Right renal cortex interstitium (tissue), 3 donors: ENCODE results near the gene MESP1. TPM values are rescaled to one million over a fixed set of nuclear protein-coding genes. Genes with fewer than 3 reads are reported as not detected.

Experiments used
- DNase-seq, 3 donors: peaks; one replicate each; pipeline ENCODE4 v3.0.0-alpha.2; 2013; ENCODE audit warnings: low read depth in 3 of 3, low spot score in 2 of 3
- polyA plus RNA-seq, 3 donors: library from polyadenylated mRNA; unstranded; fragments of 120-200 nt; gene quantifications; one replicate each; pipeline ENCODE4 v1.2.1, GENCODE V29; 2013; ENCODE audit not compliant: insufficient read length in 3 of 3

The MESP1 gene
- polyA plus RNA-seq, 3 donors: 0.43 to 1.5 (median 0.85) TPM

- no peak for DNase-seq
Observed at GRCh38 chr15:89760303-89761008, 9.4 kb upstream of the MESP1 start.

- no peak for DNase-seq
Observed at GRCh38 chr15:89759835-89760234, 8.8 kb upstream of the MESP1 start.

- DNase-seq: no peak
Observed at GRCh38 chr15:89758981-89759380, 7.9 kb upstream of the MESP1 start.

DNA sequence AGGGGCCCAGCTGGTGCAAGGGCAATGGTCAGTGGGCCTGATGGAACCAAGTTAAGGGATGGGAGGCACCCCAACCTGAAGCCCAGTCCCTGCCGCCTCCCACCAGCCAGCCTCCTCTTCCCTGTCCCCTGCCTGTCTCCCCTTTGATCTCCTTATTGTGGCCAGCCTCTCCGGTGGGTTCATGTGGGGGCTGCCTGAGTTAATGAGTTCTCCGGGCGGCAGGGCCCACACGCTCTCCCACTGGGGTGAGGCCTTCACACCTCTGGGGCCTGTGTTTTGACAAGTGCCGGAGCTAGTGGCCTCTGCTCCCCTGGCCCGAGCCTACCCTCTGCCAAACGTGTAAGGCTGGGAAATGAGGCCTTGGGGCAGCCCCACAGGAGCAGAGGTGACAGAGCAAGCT, 7.2 kb upstream of the MESP1 start:
- DNase-seq: no peak

GRCh38 chr15:89756897-89757296, 5.8 kb upstream of the MESP1 start:
- DNase-seq: no peak

- DNase-seq: no peak
Observed at GRCh38 chr15:89755701-89756100, 4.7 kb upstream of the MESP1 start.

- no peak for DNase-seq
Observed at GRCh38 chr15:89754361-89755154, 3.5 kb upstream of the MESP1 start.

- DNase-seq: no peak
Observed at GRCh38 chr15:89753855-89754254, 2.8 kb upstream of the MESP1 start.

- DNase-seq: no peak
Observed at GRCh38 chr15:89751748-89752147, 699 bp upstream of the MESP1 start.

- no peak for DNase-seq
Observed at GRCh38 chr15:89749951-89750559, 994 bp downstream of the MESP1 start.

DNA sequence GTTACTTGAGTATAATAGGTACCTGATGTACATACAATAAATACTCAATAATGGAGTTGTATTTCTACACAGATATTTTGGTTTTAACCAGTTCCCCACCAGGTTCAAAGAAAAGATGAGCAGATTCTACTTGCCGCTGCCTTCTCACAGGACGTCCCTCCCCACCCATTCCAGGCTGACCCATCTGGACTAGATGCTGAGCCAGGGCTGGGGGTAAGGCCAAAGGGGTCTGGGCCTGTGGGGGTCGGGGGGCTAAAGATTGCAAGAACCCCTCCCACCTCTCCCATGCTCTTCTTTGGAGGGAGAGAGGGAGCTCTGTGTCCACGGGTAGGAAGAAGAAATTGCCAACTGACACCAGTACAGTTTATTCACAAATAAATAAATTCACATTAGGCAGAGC, 1.5 kb downstream of the MESP1 start:
- DNase-seq: no peak

GRCh38 chr15:89749054-89749453, 2.0 kb downstream of the MESP1 start:
- no peak for DNase-seq

DNA sequence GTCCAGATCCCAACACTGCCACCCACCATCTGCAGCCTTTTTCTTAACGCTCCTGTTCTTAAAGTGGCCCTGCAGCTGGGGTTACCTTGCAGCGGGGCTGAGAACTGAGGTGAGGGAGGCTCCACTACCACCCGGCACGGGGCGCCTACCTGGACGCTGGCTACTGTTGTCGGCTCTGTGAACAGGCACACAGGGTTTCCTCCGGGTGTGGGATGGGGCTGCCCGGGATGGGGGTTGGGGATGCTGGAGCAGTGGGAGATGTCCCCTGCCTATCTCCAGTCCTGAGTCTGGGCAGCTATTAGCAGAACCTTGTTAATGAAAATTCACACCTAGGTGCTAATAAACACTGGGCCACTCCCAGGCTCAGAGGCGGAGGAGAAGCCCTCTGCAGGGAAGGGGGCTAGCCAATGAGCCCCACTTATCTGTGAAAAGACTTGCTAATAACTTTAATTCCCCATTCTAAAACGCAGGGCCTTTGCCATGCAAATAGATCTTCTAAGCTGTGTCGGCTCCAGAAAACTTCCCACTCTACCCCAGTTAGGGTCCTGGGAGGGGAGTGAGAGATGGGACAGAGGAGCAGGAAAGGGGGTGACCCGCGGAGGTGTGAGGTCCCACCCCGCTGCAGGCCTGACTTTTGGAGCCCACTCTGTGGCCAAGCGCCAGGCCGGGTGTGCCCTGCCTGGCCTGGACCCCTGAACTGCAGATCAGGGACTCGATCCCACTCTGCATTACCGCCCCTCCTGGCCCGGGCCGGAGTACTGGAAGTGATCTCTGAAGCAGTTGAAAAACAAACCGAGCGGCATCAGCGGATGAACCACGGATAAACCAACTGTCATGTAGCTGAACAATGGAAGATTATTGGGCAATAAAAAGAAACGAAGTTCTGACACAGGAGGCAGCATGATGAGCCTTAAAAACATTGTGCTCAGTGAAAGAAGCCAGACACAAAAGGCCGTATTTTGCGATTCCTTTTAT, 3.1 kb downstream of the MESP1 start:
- DNase-seq: no peak

- no peak for DNase-seq
Observed at GRCh38 chr15:89746386-89746780, 4.7 kb downstream of the MESP1 start.

DNA sequence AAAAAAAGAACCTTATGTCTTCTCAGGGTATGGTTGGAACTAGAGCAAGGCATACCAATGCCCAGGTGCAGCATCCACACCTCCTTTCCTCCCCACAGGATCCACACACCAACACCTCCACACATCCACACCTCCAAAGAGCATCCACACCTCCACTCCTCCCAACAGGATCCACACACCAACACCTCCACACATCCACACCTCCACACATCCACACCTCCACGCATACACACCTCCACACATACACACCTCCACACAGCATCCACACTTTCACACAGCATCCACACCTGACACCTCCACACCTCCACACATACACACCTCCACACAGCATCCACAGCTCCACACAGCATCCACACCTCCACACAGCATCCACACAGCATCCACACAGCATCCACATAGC, 5.3 kb downstream of the MESP1 start:
- no peak for DNase-seq

GRCh38 chr15:89745131-89745530, 5.9 kb downstream of the MESP1 start:
- no peak for DNase-seq

DNA sequence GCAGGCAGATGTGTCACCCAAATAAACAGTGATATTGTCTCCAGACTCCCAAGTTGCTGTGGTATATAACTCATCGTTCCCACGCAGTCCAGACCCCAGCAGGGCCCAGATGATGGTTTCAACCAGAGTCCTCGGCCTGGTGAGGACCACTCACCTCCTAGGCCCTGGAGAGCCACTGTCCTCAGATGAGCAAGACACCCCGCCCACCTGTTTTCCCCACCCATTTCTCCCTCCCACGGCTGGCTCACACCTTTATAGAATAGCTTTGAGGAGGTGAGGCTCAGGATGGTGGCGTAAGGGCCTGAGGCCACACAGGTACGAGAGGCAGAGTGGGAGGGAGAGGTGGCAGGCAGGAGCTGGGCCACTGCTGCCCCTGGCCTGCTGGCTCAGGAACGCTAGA, 7.5 kb downstream of the MESP1 start:
- DNase-seq: no peak

GRCh38 chr15:89743011-89743410, 8.0 kb downstream of the MESP1 start:
- no peak for DNase-seq

DNA sequence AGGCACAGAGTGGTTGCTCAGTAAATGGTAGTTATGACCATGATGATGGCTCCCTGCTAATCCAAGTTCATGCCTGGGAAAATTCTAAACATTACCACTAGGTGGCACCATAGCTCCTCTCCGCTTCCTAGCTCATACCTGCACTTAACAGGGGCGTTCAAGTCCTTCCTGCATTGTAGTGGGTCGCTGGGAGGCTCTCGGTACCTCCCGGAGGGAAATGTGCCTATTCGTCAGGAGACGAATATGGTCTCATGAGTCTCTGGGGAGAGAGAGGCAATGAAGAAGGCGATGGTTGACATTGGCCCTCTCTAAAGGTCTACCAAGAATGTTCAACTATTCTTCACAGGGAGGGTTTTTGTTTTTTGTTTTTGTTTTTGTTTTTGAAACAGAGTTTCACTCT, 10.9 kb downstream of the MESP1 start:
- peak in 2 of 3 donors; percentile 60 to 71 for DNase-seq

DNA sequence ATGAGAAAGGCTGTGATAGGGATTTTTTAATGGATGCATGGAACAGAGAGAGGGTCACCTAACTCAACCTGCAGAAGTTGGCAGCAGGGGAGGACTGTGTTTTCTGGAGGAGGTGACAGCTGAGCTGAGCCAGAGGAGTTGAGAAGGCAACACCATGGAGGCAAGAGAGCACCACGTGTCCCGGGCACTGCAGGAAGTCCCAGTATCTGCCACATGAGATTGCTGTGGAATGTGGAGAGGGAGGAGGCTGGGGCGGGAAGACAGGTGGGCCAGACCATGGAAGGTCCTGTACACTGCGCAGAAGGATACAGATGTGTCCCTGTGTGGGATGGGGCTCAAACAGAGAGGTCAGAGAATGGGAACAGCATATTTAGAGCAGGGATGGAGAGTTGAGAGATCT, 15.3 kb downstream of the MESP1 start:
- DNase-seq: no peak
